ENCODE data around the gene TECTA.
"Not testable (repeated sequence)": the region's sequence is repeated elsewhere in the genome, so short reads cannot be mapped to it uniquely, and the experiment has no call there.

TECTA gene

DNA sequence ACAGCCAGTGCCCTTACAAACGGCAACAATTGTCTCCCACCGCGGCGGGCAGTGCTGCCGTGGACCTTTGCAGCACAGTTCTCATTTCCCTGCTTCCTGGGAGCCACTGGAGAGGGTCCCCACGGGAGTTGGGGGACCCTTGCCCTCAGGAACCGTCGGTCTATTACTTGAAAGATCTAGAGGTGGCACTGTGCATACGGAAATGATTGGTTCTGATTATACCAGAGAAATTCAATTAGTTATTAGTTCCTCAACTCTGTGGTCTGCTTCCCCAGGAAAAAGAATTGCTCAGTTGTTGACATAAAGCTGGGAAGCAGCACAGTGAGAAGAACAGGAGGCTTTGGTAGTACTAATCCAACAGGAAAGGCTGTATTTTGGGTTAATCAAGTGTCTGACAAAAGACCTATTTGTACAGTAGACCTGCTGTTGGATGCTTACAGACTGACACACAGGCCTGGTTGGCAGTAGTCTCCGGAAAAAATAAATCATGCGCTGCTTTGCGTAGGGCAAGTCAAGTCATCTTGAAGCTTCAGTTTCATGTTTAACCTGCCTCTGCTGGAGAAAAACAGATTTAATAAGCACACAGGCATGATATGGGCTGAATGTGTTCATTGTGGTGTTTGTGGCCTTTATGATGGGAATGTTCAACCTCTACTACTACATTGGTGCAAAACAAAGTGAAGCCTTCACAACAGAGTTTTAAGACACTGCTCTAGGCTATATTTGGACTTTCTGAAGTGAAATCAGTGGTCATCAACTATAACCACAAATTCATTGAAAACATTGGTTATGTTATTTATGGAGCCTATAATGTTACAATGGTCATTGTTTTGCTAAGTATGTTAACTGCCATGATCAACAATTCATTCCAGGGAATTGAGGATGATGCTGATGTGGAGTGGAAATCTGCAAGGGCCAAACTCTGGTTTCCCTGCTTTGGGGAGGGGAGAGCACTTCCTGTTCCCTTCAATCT lies 136.9 kb downstream of the TECTA start:
- H3K27ac ChIP-seq (replicated peaks): no peak overlapping the region
- TF ChIP-seq REST (IDR thresholded peaks at IDR 0.05; ENCODE audit: insufficient replicate concordance, low read depth): no peak
- no peak for TF ChIP-seq SPI1 (IDR thresholded peaks at IDR 0.05; ENCODE audit: borderline replicate concordance, low read depth)
- TF ChIP-seq POLR2AphosphoS5 (IDR thresholded peaks at IDR 0.05; ENCODE audit: low read depth): no peak
- TF ChIP-seq, protein P1, sequence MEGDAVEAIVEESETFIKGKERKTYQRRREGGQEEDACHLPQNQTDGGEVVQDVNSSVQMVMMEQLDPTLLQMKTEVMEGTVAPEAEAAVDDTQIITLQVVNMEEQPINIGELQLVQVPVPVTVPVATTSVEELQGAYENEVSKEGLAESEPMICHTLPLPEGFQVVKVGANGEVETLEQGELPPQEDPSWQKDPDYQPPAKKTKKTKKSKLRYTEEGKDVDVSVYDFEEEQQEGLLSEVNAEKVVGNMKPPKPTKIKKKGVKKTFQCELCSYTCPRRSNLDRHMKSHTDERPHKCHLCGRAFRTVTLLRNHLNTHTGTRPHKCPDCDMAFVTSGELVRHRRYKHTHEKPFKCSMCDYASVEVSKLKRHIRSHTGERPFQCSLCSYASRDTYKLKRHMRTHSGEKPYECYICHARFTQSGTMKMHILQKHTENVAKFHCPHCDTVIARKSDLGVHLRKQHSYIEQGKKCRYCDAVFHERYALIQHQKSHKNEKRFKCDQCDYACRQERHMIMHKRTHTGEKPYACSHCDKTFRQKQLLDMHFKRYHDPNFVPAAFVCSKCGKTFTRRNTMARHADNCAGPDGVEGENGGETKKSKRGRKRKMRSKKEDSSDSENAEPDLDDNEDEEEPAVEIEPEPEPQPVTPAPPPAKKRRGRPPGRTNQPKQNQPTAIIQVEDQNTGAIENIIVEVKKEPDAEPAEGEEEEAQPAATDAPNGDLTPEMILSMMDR (IDR thresholded peaks at IDR 0.05; ENCODE audit: insufficient read depth, low read length): no peak
- TF ChIP-seq GABPA (IDR thresholded peaks at IDR 0.05; ENCODE audit: low read depth): no peak
- peaks cover 12% of the 10 kb centered on the region for H3K27me3 ChIP-seq (ENCODE audit: insufficient read depth, poor library complexity, severe bottlenecking)
- H3K4me3 ChIP-seq (replicated peaks; ENCODE audit: insufficient read depth, low read length): no peak overlapping the region
- no peak for DNase-seq (ENCODE audit: low read depth in 1 of 2, low spot score in 1 of 2)

DNA sequence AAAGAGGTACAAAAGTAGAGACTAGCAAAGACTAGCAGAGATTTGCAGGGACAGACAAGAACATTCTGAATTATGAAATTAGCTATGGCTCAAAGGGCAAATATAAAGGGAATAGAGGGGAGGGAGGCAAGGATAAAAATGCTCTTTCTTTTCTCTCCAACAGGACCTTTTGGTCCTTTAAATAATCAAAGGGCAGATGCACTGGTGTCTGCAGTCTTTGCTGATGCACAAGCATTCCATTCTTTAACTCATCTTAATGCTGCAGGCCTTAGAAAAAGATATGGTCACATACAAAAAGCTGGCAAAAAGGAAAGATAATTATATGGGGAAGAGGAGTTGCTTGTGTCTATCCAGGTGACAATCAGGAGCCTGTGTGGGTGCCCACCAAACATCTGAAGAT lies 137.9 kb downstream of the TECTA start:
- Histone ChIP-seq H3K4me3 (replicated peaks; ENCODE audit: insufficient read depth, low read length) (no peak overlapping the region), H3K27ac (replicated peaks) (no peak overlapping the region), H3K27me3 (ENCODE audit: insufficient read depth, poor library complexity, severe bottlenecking) (peaks cover 16% of the 10 kb centered on the region)
- no peak for TF ChIP-seq SPI1 (IDR thresholded peaks at IDR 0.05; ENCODE audit: borderline replicate concordance, low read depth)
- TF ChIP-seq POLR2AphosphoS5 (IDR thresholded peaks at IDR 0.05; ENCODE audit: low read depth): no peak
- no peak for TF ChIP-seq GABPA (IDR thresholded peaks at IDR 0.05; ENCODE audit: low read depth)
- TF ChIP-seq, protein P1 (IDR thresholded peaks at IDR 0.05; ENCODE audit: insufficient read depth, low read length): no peak
- TF ChIP-seq REST (IDR thresholded peaks at IDR 0.05; ENCODE audit: insufficient replicate concordance, low read depth): no peak
- no peak for DNase-seq (ENCODE audit: low read depth in 1 of 2, low spot score in 1 of 2)

- H3K27ac ChIP-seq (replicated peaks); H3K4me3 ChIP-seq (replicated peaks; ENCODE audit: insufficient read depth, low read length); DNase-seq (ENCODE audit: low read depth in 1 of 2, low spot score in 1 of 2): not testable (repeated sequence)
- H3K27me3 ChIP-seq (ENCODE audit: insufficient read depth, poor library complexity, severe bottlenecking): peaks cover 14% of the 10 kb centered on the region
These were observed 139.0 kb downstream of the TECTA start for GRCh38 chr11:121240001-121240400.

DNA sequence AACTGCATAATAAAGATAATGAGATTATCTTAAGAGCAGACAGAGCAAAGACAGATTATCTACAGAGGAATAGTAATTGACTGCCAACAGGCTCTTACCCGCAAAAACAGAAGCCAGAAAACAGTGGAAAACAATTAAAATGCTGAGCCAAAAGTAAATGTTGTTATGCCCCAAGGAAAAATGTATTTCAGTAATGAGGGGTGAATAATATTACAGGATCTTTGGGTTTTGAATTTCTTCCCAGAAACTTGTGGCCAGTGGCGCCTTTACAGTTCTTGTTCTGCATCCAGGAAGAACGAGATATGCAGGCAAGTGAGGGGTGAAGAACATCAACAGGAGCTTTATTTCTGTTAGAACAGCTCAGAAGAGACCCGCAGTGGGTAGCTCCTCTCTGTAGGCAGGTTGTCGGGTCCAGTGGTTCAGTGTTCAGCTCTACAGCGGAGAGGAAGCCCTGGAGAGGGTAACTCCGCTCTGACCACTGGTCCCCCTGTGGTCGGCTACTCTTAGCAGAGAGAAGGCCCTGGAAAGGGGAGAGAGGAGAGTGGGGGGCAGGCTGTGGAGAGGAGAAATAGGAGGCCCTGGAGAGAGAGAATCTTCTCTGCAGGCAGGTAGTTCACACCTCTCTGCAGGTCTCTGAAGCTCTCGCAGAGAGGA lies 139.7 kb downstream of the TECTA start:
- H3K27ac ChIP-seq (replicated peaks): no peak overlapping the region
- no peak overlapping the region for H3K4me3 ChIP-seq (replicated peaks; ENCODE audit: insufficient read depth, low read length)
- DNase-seq (ENCODE audit: low read depth in 1 of 2, low spot score in 1 of 2): no peak

More for the DNA sequence above, 139.7 kb downstream of the TECTA start:
- TF ChIP-seq POLR2AphosphoS5 (IDR thresholded peaks at IDR 0.05; ENCODE audit: low read depth): no peak
- no peak for TF ChIP-seq GABPA (IDR thresholded peaks at IDR 0.05; ENCODE audit: low read depth)
- TF ChIP-seq SPI1 (IDR thresholded peaks at IDR 0.05; ENCODE audit: borderline replicate concordance, low read depth): no peak
- TF ChIP-seq, protein P1 (IDR thresholded peaks at IDR 0.05; ENCODE audit: insufficient read depth, low read length): no peak
- no peak for TF ChIP-seq REST (IDR thresholded peaks at IDR 0.05; ENCODE audit: insufficient replicate concordance, low read depth)
- peaks cover 7% of the 10 kb centered on the region for H3K27me3 ChIP-seq (ENCODE audit: insufficient read depth, poor library complexity, severe bottlenecking)

Data from HL-60 (cell line).